HepG2 (cell line): ENCODE measurements around the gene ALCAM. TPM values are rescaled to one million over a fixed set of nuclear protein-coding genes. Genes with fewer than 3 reads are reported as not detected.

Experiments
- ATAC-seq: fragments of 200-7000 bp; cut with Tn5 transposase; 3 replicates; pipeline ENCODE4 v1.9.1; 2020; ENCODE audit warnings: mild to moderate bottlenecking, moderate library complexity
- BruUV-seq: library from RNA; stranded (reverse); fragments of 400-500 nt; replicated peaks from 2 replicates; lab custom pipeline; 2021; lab: Mats Ljungman, UMichigan
- CTCF ChIA-PET: fragments of 300-600 bp; formaldehyde crosslinking; extraction: SDS; loops from one replicate; lab custom pipeline; 2021; ENCODE audit warnings: low total read pairs, inconsistent platforms, low intra/inter-chr PET ratio; lab: Yijun Ruan, JAX
- POLR2A ChIA-PET: fragments of 350-600 bp; sonication (Branson Sonifier 250); formaldehyde crosslinking; loops from one replicate; lab custom pipeline; 2020; ENCODE audit warnings: antibody characterized with exemption, inconsistent platforms; lab: Yijun Ruan, JAX
- DNase-seq: peaks from one replicate; pipeline ENCODE4 v3.0.0-alpha.2; 2015; ENCODE audit warnings: low spot score
- FAIRE-seq: peaks from 3 replicates; lab custom pipeline; 2011; peaks lifted over from hg19 to GRCh38; lab: Jason Lieb, UNC
- H2AFZ ChIP-seq: one replicate; pipeline ENCODE4 v1.6.1; 2011; ENCODE audit warnings: low read length, inconsistent platforms
- H3K27ac ChIP-seq: fragments of 300-600 bp; 3 replicates; pipeline ENCODE4 v1.8.0; 2011; ENCODE audit warnings: mixed run types, mild to moderate bottlenecking, mixed read lengths, low read length, inconsistent platforms; ENCODE audit not compliant: insufficient read depth; ENCODE audit errors: extremely low read length
- H3K27me3 ChIP-seq, 2 experiments: fragments of 200-600 bp in 1 of 2; 2 replicates in 1 of 2; 3 replicates in 1 of 2; pipeline versions ENCODE4 v1.6.0 to v1.8.0; 2011; ENCODE audit warnings: low read length in 2 of 2, mild to moderate bottlenecking in 2 of 2, moderate library complexity in 2 of 2, inconsistent platforms in 1 of 2; ENCODE audit not compliant: insufficient read depth in 2 of 2, control insufficient read depth in 1 of 2
- H3K36me3 ChIP-seq, 2 experiments: fragments of 200-600 bp in 1 of 2; replicated peaks in 1 of 2; 2 replicates in 1 of 2; 3 replicates in 1 of 2; pipeline versions ENCODE4 v1.5.1 to v1.8.0; 2011; ENCODE audit warnings: low read length in 2 of 2, inconsistent platforms in 1 of 2; ENCODE audit not compliant: insufficient read depth in 2 of 2, control insufficient read depth in 1 of 2
- H3K4me1 ChIP-seq: 2 replicates; pipeline ENCODE4 v1.5.1; 2012; ENCODE audit warnings: low read length, inconsistent platforms; ENCODE audit not compliant: insufficient read depth
- H3K4me2 ChIP-seq: 2 replicates; pipeline ENCODE4 v1.6.0; 2011; ENCODE audit warnings: low read depth, low read length, inconsistent platforms
- H3K4me3 ChIP-seq, 3 experiments: fragments of 200-600 bp in 1 of 3; sonication (generic), shearing (Covaris generic) in 1 of 3; replicated peaks in 1 of 3; 2 replicates each; pipeline ENCODE4 v1.5.1; 2011 to 2016; ENCODE audit warnings: low read length in 3 of 3, inconsistent platforms in 2 of 3, low read depth in 2 of 3, mild to moderate bottlenecking in 2 of 3, control low read depth in 1 of 3, mixed read lengths in 1 of 3; ENCODE audit not compliant: insufficient read depth in 1 of 3
- H3K79me2 ChIP-seq: one replicate; pipeline ENCODE4 v1.6.1; 2011; ENCODE audit warnings: low read length, inconsistent platforms; ENCODE audit not compliant: insufficient read depth
- H3K9ac ChIP-seq: 2 replicates; pipeline ENCODE4 v1.6.0; 2011; ENCODE audit warnings: mild to moderate bottlenecking, low read depth, low read length, inconsistent platforms; ENCODE audit not compliant: insufficient read depth
- H3K9me3 ChIP-seq: 2 replicates; pipeline ENCODE4 v1.5.1; 2012; ENCODE audit warnings: mild to moderate bottlenecking, low read length
- H4K20me1 ChIP-seq: 2 replicates; pipeline ENCODE4 v1.6.0; 2011; ENCODE audit warnings: inconsistent platforms, mild to moderate bottlenecking, low read length, moderate library complexity; ENCODE audit not compliant: insufficient read depth
- ATRX ChIP-seq: sonication (generic); formaldehyde crosslinking; IDR thresholded peaks from 2 replicates; pipeline ENCODE4 v1.4.0; 2020; ENCODE audit warnings: missing genetic modification reagents, borderline replicate concordance
- NCOA2 ChIP-seq: sonication (generic); formaldehyde crosslinking; IDR thresholded peaks from 2 replicates; pipeline ENCODE4 v1.8.0; 2022; ENCODE audit warnings: inconsistent platforms
- RBM39 ChIP-seq: fragments of 200-400 bp; formaldehyde crosslinking; IDR thresholded peaks from one replicate; pipeline ENCODE4 v1.6.1; 2018; ENCODE audit warnings: antibody characterized with exemption, mild to moderate bottlenecking, low read depth, low read length; ENCODE audit not compliant: poor library complexity, severe bottlenecking
- SMARCE1 ChIP-seq: fragments of 450-650 bp; IDR thresholded peaks from 2 replicates; pipeline ENCODE4 v1.6.1; 2017; ENCODE audit warnings: borderline replicate concordance
- SP140L ChIP-seq: sonication (generic); formaldehyde crosslinking; IDR thresholded peaks from 2 replicates; pipeline ENCODE4 v1.4.0; 2020; ENCODE audit warnings: missing genetic modification reagents, borderline replicate concordance
- TAF1 ChIP-seq: sonication (generic); formaldehyde crosslinking; IDR thresholded peaks from 2 replicates; pipeline ENCODE4 v1.4.0; 2020; ENCODE audit warnings: missing genetic modification reagents
- ZBTB20 ChIP-seq: sonication (generic); formaldehyde crosslinking; IDR thresholded peaks from 2 replicates; pipeline ENCODE4 v1.8.1; 2023; ENCODE audit warnings: missing genetic modification reagents, low read depth, mild to moderate bottlenecking, borderline replicate concordance
- ZNF101 ChIP-seq: sonication (generic); formaldehyde crosslinking; IDR thresholded peaks from 2 replicates; pipeline ENCODE4 v1.4.0; 2020; ENCODE audit warnings: mild to moderate bottlenecking, low read depth, missing genetic modification reagents, borderline replicate concordance
- ZNF552 ChIP-seq: sonication (generic); formaldehyde crosslinking; IDR thresholded peaks from 2 replicates; pipeline ENCODE4 v1.9.0; 2022; ENCODE audit warnings: missing genetic modification reagents, mild to moderate bottlenecking, borderline replicate concordance
- ZNF691 ChIP-seq: sonication (generic); formaldehyde crosslinking; IDR thresholded peaks from 2 replicates; pipeline ENCODE4 v1.4.0; 2020; ENCODE audit warnings: missing genetic modification reagents, low read depth, mild to moderate bottlenecking, borderline replicate concordance
- ZNF761 ChIP-seq: sonication (generic); formaldehyde crosslinking; conservative IDR thresholded peaks from 2 replicates; pipeline ENCODE4 v1.4.0; 2020; ENCODE audit warnings: mild to moderate bottlenecking, missing genetic modification reagents
- ZNF883 ChIP-seq: sonication (generic); formaldehyde crosslinking; IDR thresholded peaks from 2 replicates; pipeline ENCODE4 v1.5.1; 2020; ENCODE audit warnings: mild to moderate bottlenecking, missing genetic modification reagents; ENCODE audit errors: not compliant biosample characterization
- WGBS: methylation state at CpG from one replicate; pipeline ENCODE4 v1.1.6; 2017; ENCODE audit warnings: low lambda C conversion rate; 5-methylcytosine and 5-hydroxymethylcytosine counted together
- in situ Hi-C: cut with HindIII; loops from 2 replicates; pipeline ENCODE4 v1.10.0; 2017; ENCODE audit warnings: low pct_unique_long_range_greater_than_20kb; ENCODE audit not compliant: extremely low pct_ligation_motif_present
- intact Hi-C: fragments of 100-400 bp; cut with micrococcal nuclease; formaldehyde crosslinking; loops from one replicate; pipeline ENCODE4 v1.10.0; 2022; ENCODE audit not compliant: unreplicated experiment
- polyA plus RNA-seq, 8 experiments: library from polyadenylated mRNA; depleted of rRNA in 3 of 8; stranded (reverse) in 7 of 8; unstranded in 1 of 8; fragments of >200 nt; fragmentation: Illumina TruSeq in 4 of 8; extraction: Trizol in 4 of 8; gene quantifications; 2 replicates each; pipeline versions ENCODE4 v1.2.1 to v1.2.3, GENCODE V29; 2011 to 2016; ENCODE audit warnings: low read depth in 4 of 8, missing spikeins in 1 of 8, mixed read lengths in 1 of 8; ENCODE audit not compliant: insufficient read depth in 1 of 8
- total RNA-seq, 5 experiments: library from RNA; depleted of rRNA; stranded (reverse); fragments of >200 nt; fragmentation: Illumina TruSeq; extraction: Trizol; gene quantifications; 2 replicates each; pipeline ENCODE4 v1.2.3, GENCODE V29; 2016; ENCODE audit warnings: low read depth in 1 of 5
- TF ChIP-seq, protein P1 (sequence below): sonication (generic); formaldehyde crosslinking; IDR thresholded peaks from 2 replicates; pipeline ENCODE4 v1.5.1; 2020; ENCODE audit warnings: mild to moderate bottlenecking, moderate library complexity, missing genetic modification reagents
- TF ChIP-seq, protein P2 (sequence below): sonication (generic); formaldehyde crosslinking; IDR thresholded peaks from 2 replicates; pipeline ENCODE4 v1.4.0; 2020; ENCODE audit warnings: mild to moderate bottlenecking, missing genetic modification reagents

ALCAM gene
- total and polyA plus RNA-seq, 2 of the 13 experiments (the other 11 are each of a cell fraction or from before 2014, with no cell fraction given): 26.0 to 33.1 TPM

- Histone ChIP-seq H3K4me3 (no peak overlapping the region), H3K79me2 (no peaks in the 10 kb centered on the region), H2AFZ (no peak overlapping the region), H3K4me2 (no peak overlapping the region), H4K20me1 (no peaks in the 10 kb centered on the region), H3K27ac (no peak overlapping the region), H3K36me3 (no peaks in the 10 kb centered on the region), H3K27me3 (no peaks in the 10 kb centered on the region; a peak in 1 of 5 replicates), H3K4me1 (no peaks in the 10 kb centered on the region), H3K9me3 (no peaks in the 10 kb centered on the region), H3K9ac (no peak overlapping the region)
- intact Hi-C loops: no loop called here
- WGBS: 11% methylated on average over 5 of the region's 5 CpGs
- ChIA-PET POLR2A (no interaction called here), CTCF (no interaction called here)
- DNase-seq (no peak), ATAC-seq (no peak), FAIRE-seq (no peak)
- no peak for TF ChIP-seq ZNF883 (CRISPR knock-in tag)
- no peak for TF ChIP-seq NCOA2 (CRISPR knock-in tag)
- TF ChIP-seq ZNF552 (CRISPR knock-in tag): no peak
- in situ Hi-C loops: no loop called here
- BruUV-seq: no TSS peak
Observed at GRCh38 chr3:105618556-105618955, 251.8 kb downstream of the ALCAM start.

- WGBS: 27% methylated on average over 2 of the region's 2 CpGs
- no peak overlapping the region for H3K9ac ChIP-seq
- no peaks in the 10 kb centered on the region for H3K79me2 ChIP-seq
- H4K20me1 ChIP-seq: no peaks in the 10 kb centered on the region
- H2AFZ ChIP-seq: no peak overlapping the region
- H3K4me3 ChIP-seq: no peak overlapping the region
- DNase-seq (no peak), ATAC-seq (no peak), FAIRE-seq (no peak)
- no peak overlapping the region for H3K27ac ChIP-seq
- ChIA-PET POLR2A (no interaction called here), CTCF (no interaction called here)
- no TSS peak for BruUV-seq
- intact Hi-C loops: no loop called here
- H3K9me3 ChIP-seq: no peaks in the 10 kb centered on the region
- H3K27me3 ChIP-seq: no peaks in the 10 kb centered on the region; a peak in 1 of 5 replicates
- no peak overlapping the region for H3K4me2 ChIP-seq
- in situ Hi-C loops: no loop called here
- no peaks in the 10 kb centered on the region for H3K36me3 ChIP-seq
- H3K4me1 ChIP-seq: no peaks in the 10 kb centered on the region
- no peak for TF ChIP-seq ZNF761 (CRISPR knock-in tag)
- no peak for TF ChIP-seq ZNF691 (CRISPR knock-in tag)
- TF ChIP-seq, protein P1, sequence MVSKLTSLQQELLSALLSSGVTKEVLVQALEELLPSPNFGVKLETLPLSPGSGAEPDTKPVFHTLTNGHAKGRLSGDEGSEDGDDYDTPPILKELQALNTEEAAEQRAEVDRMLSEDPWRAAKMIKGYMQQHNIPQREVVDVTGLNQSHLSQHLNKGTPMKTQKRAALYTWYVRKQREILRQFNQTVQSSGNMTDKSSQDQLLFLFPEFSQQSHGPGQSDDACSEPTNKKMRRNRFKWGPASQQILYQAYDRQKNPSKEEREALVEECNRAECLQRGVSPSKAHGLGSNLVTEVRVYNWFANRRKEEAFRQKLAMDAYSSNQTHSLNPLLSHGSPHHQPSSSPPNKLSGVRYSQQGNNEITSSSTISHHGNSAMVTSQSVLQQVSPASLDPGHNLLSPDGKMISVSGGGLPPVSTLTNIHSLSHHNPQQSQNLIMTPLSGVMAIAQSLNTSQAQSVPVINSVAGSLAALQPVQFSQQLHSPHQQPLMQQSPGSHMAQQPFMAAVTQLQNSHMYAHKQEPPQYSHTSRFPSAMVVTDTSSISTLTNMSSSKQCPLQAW (CRISPR knock-in tag): no peak
- no peak for TF ChIP-seq RBM39
- no peak for TF ChIP-seq ATRX (CRISPR knock-in tag)
- TF ChIP-seq, protein P2, sequence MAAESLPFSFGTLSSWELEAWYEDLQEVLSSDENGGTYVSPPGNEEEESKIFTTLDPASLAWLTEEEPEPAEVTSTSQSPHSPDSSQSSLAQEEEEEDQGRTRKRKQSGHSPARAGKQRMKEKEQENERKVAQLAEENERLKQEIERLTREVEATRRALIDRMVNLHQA (CRISPR knock-in tag): no peak
- TF ChIP-seq TAF1 (CRISPR knock-in tag): no peak
- no peak for TF ChIP-seq SP140L (CRISPR knock-in tag)
- TF ChIP-seq ZNF101 (CRISPR knock-in tag): no peak
- TF ChIP-seq SMARCE1: no peak
- TF ChIP-seq ZBTB20: no peak
Observed at GRCh38 chr3:105619651-105620050, 252.9 kb downstream of the ALCAM start.
